OCI-LY1 (cell line): ENCODE measurements around the gene DGCR6.
"Not testable (repeated sequence)": the region's sequence is repeated elsewhere in the genome, so short reads cannot be mapped to it uniquely, and the experiment has no call there.

Source experiments
- CTCF ChIP-seq: fragments of 200-600 bp; sonication (generic), shearing (Covaris generic); IDR thresholded peaks from 2 replicates; pipeline ENCODE4 v1.5.1; 2017; ENCODE audit warnings: mild to moderate bottlenecking, antibody characterized with exemption, low read length, moderate library complexity, mixed read lengths
- EZH2 ChIP-seq: fragments of 200-600 bp; sonication (generic), shearing (Covaris generic); IDR thresholded peaks from 2 replicates; pipeline ENCODE4 v1.8.0; 2017; ENCODE audit warnings: borderline replicate concordance, mixed run types, mild to moderate bottlenecking, antibody characterized with exemption, low read length, moderate library complexity, mixed read lengths

- not testable (repeated sequence) for TF ChIP-seq CTCF, EZH2
Observed at GRCh38 chr22:18960166-18960820, 54.2 kb downstream of the DGCR6 start.
